OCI-LY3 (cell line): ENCODE measurements around the gene PLK5.

Experiments
- H2AFZ ChIP-seq: fragments of 200-600, 300-600 bp; shearing (Covaris generic); 2 replicates; pipeline ENCODE4 v1.6.0; 2014; ENCODE audit warnings: antibody characterized with exemption, low read depth, low read length
- H3K27ac ChIP-seq: fragments of 200-600, 300-600 bp; sonication (generic); 2 replicates; pipeline ENCODE4 v1.5.1; 2014; ENCODE audit warnings: mild to moderate bottlenecking, low read length, moderate library complexity, mixed read lengths
- H3K27me3 ChIP-seq: fragments of 200-600, 300-600 bp; sonication (generic); 2 replicates; pipeline ENCODE4 v1.6.1; 2014; ENCODE audit warnings: low read depth, low read length, mixed read lengths
- H3K36me3 ChIP-seq: fragments of 200-600, 300-600 bp; sonication (generic); replicated peaks from 2 replicates; pipeline ENCODE3; 2014; ENCODE audit warnings: low read depth, low read length, mixed read lengths
- H3K4me1 ChIP-seq: fragments of 300-600, 200-600 bp; sonication (generic); 2 replicates; pipeline ENCODE4 v1.6.1; 2014; ENCODE audit warnings: low read length, mixed read lengths
- H3K4me2 ChIP-seq: fragments of 200-600, 300-600 bp; sonication (generic); 2 replicates; pipeline ENCODE4 v1.6.1; 2014; ENCODE audit warnings: low read length, mixed read lengths
- H3K4me3 ChIP-seq: fragments of 300-600, 200-600 bp; sonication (generic); 2 replicates; pipeline ENCODE4 v1.5.1; 2014; ENCODE audit warnings: antibody characterized with exemption, mild to moderate bottlenecking, low read length, moderate library complexity
- H3K79me2 ChIP-seq: fragments of 300-600, 200-600 bp; shearing (Covaris generic); 2 replicates; pipeline ENCODE4 v1.6.1; 2014; ENCODE audit warnings: mild to moderate bottlenecking, low read length, mixed read lengths
- H3K9ac ChIP-seq: fragments of 300-600, 200-600 bp; shearing (Covaris generic); 2 replicates; pipeline ENCODE4 v1.6.0; 2014; ENCODE audit warnings: mild to moderate bottlenecking, low read length, moderate library complexity
- H3K9me3 ChIP-seq: fragments of 200-600, 300-600 bp; shearing (Covaris generic); 2 replicates; pipeline ENCODE4 v1.6.1; 2014; ENCODE audit warnings: low read length, mixed read lengths; ENCODE audit not compliant: insufficient read depth
- H4K20me1 ChIP-seq: fragments of 200-600, 300-600 bp; sonication (generic); 2 replicates; pipeline ENCODE4 v1.6.1; 2016; ENCODE audit warnings: low read length, mixed read lengths; ENCODE audit not compliant: insufficient read depth
- EZH2phosphoT487 ChIP-seq: fragments of 200-600 bp; shearing (Covaris generic); IDR thresholded peaks from 2 replicates; pipeline ENCODE4 v1.6.1; 2018; ENCODE audit warnings: antibody characterized with exemption, mixed run types, low read depth
- TF ChIP-seq, protein P1 (sequence below): fragments of 200-600, 300-600 bp; sonication (generic); IDR thresholded peaks from 2 replicates; pipeline ENCODE4 v1.5.1; 2014; ENCODE audit warnings: antibody characterized with exemption, low read length, low read depth

Gene PLK5

DNA sequence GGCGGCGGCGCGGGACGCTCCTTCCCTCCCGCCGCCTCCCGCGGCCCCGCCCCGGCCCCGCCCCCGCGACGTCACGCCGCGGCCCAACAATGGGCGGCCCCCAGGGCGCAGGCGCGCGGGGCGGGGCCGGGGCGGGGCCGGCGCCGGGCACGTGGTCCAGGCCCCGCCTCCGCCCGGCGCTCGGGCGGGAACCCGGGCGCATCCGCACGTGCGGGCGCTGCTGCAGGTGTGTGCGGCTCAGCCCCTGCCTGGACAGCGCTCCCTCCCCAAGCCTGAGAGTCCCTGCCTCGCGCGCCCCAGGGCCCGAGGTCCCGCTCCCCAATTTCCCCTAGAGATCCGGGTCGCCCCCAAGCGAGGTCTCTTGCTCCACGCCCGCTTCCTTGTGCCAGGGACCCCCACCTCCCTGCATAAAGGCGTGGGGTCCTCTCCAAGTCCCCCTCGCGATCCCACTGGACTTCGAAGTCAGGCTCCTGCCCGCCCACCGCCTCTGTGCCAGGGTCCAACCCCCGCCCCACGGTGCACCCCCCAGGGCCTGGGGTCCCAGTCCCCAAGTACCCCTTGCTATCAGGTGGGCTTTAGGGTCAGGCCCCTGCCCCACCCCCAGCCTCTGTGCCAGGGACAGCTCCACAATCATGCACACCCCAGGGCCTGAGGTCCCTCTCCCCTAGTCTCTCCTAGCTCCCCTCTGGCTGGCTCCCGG lies 44.6 kb downstream of the PLK5 start, which contains the start of gene MEX3D:
Gene MEX3D, minus strand, starts transcription at position 6 of the 700 bp plus-strand sequence. CDS start 267 bp downstream, outside the sequence.
- no peak within 1 kb of the TSS for H3K27ac ChIP-seq
- TF ChIP-seq, protein P1, sequence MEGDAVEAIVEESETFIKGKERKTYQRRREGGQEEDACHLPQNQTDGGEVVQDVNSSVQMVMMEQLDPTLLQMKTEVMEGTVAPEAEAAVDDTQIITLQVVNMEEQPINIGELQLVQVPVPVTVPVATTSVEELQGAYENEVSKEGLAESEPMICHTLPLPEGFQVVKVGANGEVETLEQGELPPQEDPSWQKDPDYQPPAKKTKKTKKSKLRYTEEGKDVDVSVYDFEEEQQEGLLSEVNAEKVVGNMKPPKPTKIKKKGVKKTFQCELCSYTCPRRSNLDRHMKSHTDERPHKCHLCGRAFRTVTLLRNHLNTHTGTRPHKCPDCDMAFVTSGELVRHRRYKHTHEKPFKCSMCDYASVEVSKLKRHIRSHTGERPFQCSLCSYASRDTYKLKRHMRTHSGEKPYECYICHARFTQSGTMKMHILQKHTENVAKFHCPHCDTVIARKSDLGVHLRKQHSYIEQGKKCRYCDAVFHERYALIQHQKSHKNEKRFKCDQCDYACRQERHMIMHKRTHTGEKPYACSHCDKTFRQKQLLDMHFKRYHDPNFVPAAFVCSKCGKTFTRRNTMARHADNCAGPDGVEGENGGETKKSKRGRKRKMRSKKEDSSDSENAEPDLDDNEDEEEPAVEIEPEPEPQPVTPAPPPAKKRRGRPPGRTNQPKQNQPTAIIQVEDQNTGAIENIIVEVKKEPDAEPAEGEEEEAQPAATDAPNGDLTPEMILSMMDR = no peak
- TF ChIP-seq EZH2phosphoT487 = no peak
- H3K4me1 ChIP-seq = no peaks in the 10 kb centered on the region
- no peaks in the 10 kb centered on the region for H4K20me1 ChIP-seq
- H3K79me2 ChIP-seq = no peaks in the 10 kb centered on the region
- H2AFZ ChIP-seq = no peak within 1 kb of the TSS
- H3K27me3 ChIP-seq = no peaks in the 10 kb centered on the region
- no peak within 1 kb of the TSS for H3K9ac ChIP-seq
- no peak within 1 kb of the TSS for H3K4me2 ChIP-seq
- H3K4me3 ChIP-seq = no peak within 1 kb of the TSS
- H3K9me3 ChIP-seq = no peaks in the 10 kb centered on the region
- no peaks in the 10 kb centered on the region for H3K36me3 ChIP-seq

DNA sequence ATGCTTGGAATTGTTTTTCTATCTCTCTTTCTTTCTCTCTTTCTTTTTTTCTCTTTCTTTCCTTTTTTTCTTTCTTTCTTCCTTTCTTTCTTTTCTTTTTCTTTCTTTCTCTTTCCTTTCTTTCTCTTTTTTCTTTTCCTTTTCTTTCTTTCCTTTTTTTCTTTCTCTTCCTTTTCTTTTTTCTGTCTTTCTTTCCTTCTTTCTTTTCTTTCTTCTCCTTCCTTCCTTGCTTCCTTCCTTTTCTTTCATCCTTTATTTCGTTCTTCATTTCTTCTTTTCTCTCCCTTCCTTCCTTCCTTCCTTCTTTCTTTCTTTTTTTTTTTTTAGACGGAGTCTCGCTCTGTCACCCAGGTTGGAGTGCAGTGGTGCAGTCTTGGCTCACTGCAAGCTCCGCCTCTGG lies 46.1 kb downstream of the PLK5 start:
- no peak overlapping the region for H2AFZ ChIP-seq
- no peaks in the 10 kb centered on the region for H3K79me2 ChIP-seq
- H3K27me3 ChIP-seq = no peaks in the 10 kb centered on the region
- TF ChIP-seq EZH2phosphoT487 = no peak
- TF ChIP-seq, protein P1 = no peak
- H3K9me3 ChIP-seq = no peaks in the 10 kb centered on the region
- no peaks in the 10 kb centered on the region for H4K20me1 ChIP-seq
- no peak overlapping the region for H3K9ac ChIP-seq
- no peak overlapping the region for H3K27ac ChIP-seq
- no peaks in the 10 kb centered on the region for H3K36me3 ChIP-seq
- no peak overlapping the region for H3K4me2 ChIP-seq
- H3K4me3 ChIP-seq = no peak overlapping the region
- H3K4me1 ChIP-seq = no peaks in the 10 kb centered on the region

DNA sequence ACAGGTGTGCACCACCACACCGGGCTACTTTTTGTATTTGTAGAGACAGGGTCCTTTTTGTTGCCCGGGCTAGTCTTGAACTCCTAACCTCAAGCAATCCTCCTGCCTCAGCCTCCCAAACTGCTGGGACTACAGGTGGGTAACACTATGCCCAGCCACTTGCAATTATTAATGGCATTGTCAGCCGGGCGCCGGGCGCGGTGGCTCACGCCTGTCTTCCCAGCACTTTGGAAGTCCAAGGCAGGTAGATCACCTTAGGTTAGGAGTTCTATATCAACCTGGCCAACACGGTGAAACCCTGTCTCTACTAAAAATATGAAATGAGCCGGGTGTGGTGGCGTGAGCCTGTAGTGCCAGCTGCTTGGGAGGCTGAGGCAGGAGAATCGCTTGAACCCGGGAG lies 47.0 kb downstream of the PLK5 start:
- Histone ChIP-seq H4K20me1 (no peaks in the 10 kb centered on the region), H3K27me3 (no peaks in the 10 kb centered on the region), H3K9me3 (no peaks in the 10 kb centered on the region), H3K4me2 (no peak overlapping the region), H3K27ac (no peak overlapping the region), H3K79me2 (no peaks in the 10 kb centered on the region), H3K4me1 (no peaks in the 10 kb centered on the region), H3K9ac (no peak overlapping the region), H3K36me3 (no peaks in the 10 kb centered on the region), H2AFZ (no peak overlapping the region), H3K4me3 (no peak overlapping the region)
- TF ChIP-seq, protein P1 = no peak
- no peak for TF ChIP-seq EZH2phosphoT487

DNA sequence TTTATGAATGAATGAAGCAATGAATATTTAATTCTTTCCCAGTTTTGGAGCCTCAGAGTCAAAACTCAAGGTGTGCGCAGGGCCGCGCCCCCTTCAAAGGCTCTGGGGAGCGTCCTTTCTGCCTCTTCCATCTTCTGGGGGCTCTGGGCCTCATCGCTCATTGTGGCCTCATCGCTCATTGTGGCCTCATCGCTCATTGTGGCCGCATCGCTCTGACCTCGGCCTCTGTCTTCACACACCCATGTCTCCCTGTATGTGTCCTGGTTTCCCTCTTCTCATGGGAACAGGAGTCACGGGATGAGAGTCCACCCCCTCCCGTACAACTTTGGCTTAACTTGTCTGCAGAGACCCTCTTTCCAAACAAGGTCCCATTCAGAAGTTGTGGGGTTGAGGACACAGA lies 47.5 kb downstream of the PLK5 start:
- no peak overlapping the region for H3K9ac ChIP-seq
- H4K20me1 ChIP-seq = no peaks in the 10 kb centered on the region
- H3K4me1 ChIP-seq = no peaks in the 10 kb centered on the region
- no peak overlapping the region for H3K27ac ChIP-seq
- H3K4me3 ChIP-seq = no peak overlapping the region
- no peaks in the 10 kb centered on the region for H3K79me2 ChIP-seq
- H2AFZ ChIP-seq = no peak overlapping the region
- no peak overlapping the region for H3K4me2 ChIP-seq
- no peaks in the 10 kb centered on the region for H3K9me3 ChIP-seq
- no peaks in the 10 kb centered on the region for H3K36me3 ChIP-seq
- no peak for TF ChIP-seq EZH2phosphoT487
- TF ChIP-seq, protein P1 = no peak
- H3K27me3 ChIP-seq = no peaks in the 10 kb centered on the region
